Loucy (cell line): ENCODE data around the gene ELMO3.

Experiments used
- EZH2phosphoT487 ChIP-seq: fragments of 200-600 bp; IDR thresholded peaks from 2 replicates; pipeline ENCODE4 v1.6.1; 2018; ENCODE audit warnings: antibody characterized with exemption, mild to moderate bottlenecking, moderate library complexity, borderline replicate concordance
- TF ChIP-seq, protein P1 (sequence below): fragments of 200-600 bp; sonication (generic); conservative IDR thresholded peaks from 2 replicates; pipeline ENCODE4 v1.5.1; 2014; ENCODE audit warnings: mild to moderate bottlenecking, antibody characterized with exemption, low read length

DNA sequence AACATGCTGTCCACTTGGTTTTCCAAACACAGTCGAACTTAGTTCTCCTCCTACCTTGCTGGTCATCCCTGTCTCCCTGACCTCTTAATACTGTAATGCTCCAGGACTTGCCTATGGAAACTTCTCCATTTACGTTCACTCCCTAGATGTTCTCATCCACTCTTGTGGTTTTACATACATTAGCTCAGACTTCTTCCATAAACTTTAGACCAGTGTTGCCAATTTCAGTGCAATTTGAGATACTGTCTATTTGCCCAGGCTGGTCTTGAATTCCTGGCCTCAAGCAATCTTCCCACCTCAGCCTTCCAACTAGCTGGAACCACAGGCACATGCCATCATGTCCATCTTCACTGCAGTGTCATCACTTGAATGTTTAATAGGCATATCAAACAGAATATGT, 16.6 kb upstream of the ELMO3 start:
- TF ChIP-seq, protein P1, sequence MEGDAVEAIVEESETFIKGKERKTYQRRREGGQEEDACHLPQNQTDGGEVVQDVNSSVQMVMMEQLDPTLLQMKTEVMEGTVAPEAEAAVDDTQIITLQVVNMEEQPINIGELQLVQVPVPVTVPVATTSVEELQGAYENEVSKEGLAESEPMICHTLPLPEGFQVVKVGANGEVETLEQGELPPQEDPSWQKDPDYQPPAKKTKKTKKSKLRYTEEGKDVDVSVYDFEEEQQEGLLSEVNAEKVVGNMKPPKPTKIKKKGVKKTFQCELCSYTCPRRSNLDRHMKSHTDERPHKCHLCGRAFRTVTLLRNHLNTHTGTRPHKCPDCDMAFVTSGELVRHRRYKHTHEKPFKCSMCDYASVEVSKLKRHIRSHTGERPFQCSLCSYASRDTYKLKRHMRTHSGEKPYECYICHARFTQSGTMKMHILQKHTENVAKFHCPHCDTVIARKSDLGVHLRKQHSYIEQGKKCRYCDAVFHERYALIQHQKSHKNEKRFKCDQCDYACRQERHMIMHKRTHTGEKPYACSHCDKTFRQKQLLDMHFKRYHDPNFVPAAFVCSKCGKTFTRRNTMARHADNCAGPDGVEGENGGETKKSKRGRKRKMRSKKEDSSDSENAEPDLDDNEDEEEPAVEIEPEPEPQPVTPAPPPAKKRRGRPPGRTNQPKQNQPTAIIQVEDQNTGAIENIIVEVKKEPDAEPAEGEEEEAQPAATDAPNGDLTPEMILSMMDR: no peak
- no peak for TF ChIP-seq EZH2phosphoT487
